HEK293T (cell line): Measurements from ENCODE around the gene BRI3BP.

Experiments
- CTCF ChIA-PET: fragments of 350-600 bp; formaldehyde crosslinking; extraction: SDS; loops from one replicate; lab custom pipeline; 2021; ENCODE audit warnings: antibody characterized with exemption, inconsistent platforms; lab: Yijun Ruan, JAX
- POLR2A ChIA-PET: fragments of 350-600 bp; formaldehyde crosslinking; extraction: SDS; loops from one replicate; lab custom pipeline; 2020; ENCODE audit warnings: antibody characterized with exemption, inconsistent platforms; lab: Yijun Ruan, JAX
- DNase-seq: peaks from one replicate; pipeline ENCODE4 v3.0.0; 2012; ENCODE audit warnings: mixed read lengths; ENCODE audit errors: extremely low spot score
- ARNT ChIP-seq: fragments of 450-650 bp; IDR thresholded peaks from 2 replicates; pipeline ENCODE4 v1.6.1; 2017; ENCODE audit warnings: mild to moderate bottlenecking
- BHLHE40 ChIP-seq: fragments of 450-650 bp; IDR thresholded peaks from 2 replicates; pipeline ENCODE4 v1.6.1; 2016; ENCODE audit warnings: mild to moderate bottlenecking, moderate library complexity, borderline replicate concordance
- CTBP1 ChIP-seq: fragments of 450-650 bp; IDR thresholded peaks from 2 replicates; pipeline ENCODE4 v1.6.1; 2016; ENCODE audit warnings: borderline replicate concordance
- ELF4 ChIP-seq: fragments of 450-650 bp; IDR thresholded peaks from 2 replicates; pipeline ENCODE4 v1.6.1; 2017; ENCODE audit warnings: antibody characterized with exemption
- FOXA1 ChIP-seq: fragments of 450-650 bp; IDR thresholded peaks from 2 replicates; pipeline ENCODE4 v1.6.1; 2016; ENCODE audit warnings: mild to moderate bottlenecking
- FOXK2 ChIP-seq: fragments of 450-650 bp; IDR thresholded peaks from 2 replicates; pipeline ENCODE4 v1.6.1; 2016; ENCODE audit warnings: mild to moderate bottlenecking
- FOXM1 ChIP-seq: fragments of 450-650 bp; IDR thresholded peaks from 2 replicates; pipeline ENCODE4 v1.6.1; 2017; ENCODE audit warnings: mild to moderate bottlenecking, borderline replicate concordance
- HDGF ChIP-seq: fragments of 450-650 bp; IDR thresholded peaks from 2 replicates; pipeline ENCODE4 v1.6.1; 2017; ENCODE audit warnings: antibody characterized with exemption, borderline replicate concordance
- L3MBTL2 ChIP-seq: fragments of 450-650 bp; conservative IDR thresholded peaks from 2 replicates; pipeline ENCODE4 v1.6.1; 2016; ENCODE audit warnings: mild to moderate bottlenecking
- LEF1 ChIP-seq: fragments of 450-650 bp; IDR thresholded peaks from 2 replicates; pipeline ENCODE4 v1.6.1; 2017; ENCODE audit warnings: mild to moderate bottlenecking, borderline replicate concordance
- NFRKB ChIP-seq: fragments of 450-650 bp; IDR thresholded peaks from 2 replicates; pipeline ENCODE4 v1.6.1; 2016; ENCODE audit warnings: mild to moderate bottlenecking, moderate library complexity
- SP1 ChIP-seq: fragments of 450-650 bp; IDR thresholded peaks from 2 replicates; pipeline ENCODE4 v1.6.1; 2017
- SUZ12 ChIP-seq: fragments of 450-650 bp; IDR thresholded peaks from 2 replicates; pipeline ENCODE4 v1.6.1; 2016; ENCODE audit warnings: mild to moderate bottlenecking
- TARDBP ChIP-seq: fragments of 450-650 bp; IDR thresholded peaks from 2 replicates; pipeline ENCODE4 v1.6.1; 2016
- ZNF384 ChIP-seq: fragments of 450-650 bp; IDR thresholded peaks from 2 replicates; pipeline ENCODE4 v1.6.1; 2016
- TF ChIP-seq, protein P1 (sequence below): fragments of 450-650 bp; IDR thresholded peaks from 2 replicates; pipeline ENCODE4 v1.6.1; 2016

The BRI3BP gene

DNA sequence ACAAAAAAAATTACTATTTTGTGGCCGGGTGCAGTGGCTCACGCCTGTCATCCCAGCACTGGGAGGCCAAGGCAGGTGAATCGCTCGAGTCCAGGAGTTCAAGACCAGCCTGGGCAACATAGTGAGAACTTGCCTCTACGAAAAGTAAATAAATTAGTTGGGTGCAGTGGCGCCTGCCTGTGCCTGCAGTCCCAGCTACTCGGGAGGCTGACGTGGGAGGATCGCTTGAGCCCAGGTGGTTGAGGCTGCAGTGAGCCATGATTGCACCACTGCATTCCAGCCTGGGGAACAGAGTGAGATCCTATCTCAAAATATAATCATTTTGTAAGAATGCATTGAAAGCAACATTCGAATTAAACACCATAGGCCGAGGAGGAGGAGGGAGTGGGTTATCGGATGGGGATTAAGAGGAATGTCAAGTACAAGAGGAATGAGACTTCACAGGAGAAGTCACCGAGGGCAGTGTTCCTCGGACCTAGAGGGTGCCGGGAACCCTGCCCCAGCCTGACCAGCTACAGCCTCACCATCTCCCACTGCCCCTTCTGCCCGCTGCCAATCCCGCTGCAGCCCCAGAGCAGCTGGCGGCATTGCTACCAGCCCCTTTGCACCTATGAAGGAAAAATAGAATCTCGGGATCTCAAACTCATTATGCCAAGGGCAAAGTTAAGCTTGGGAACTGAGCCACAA, 39.2 kb downstream of the BRI3BP start:
- ChIA-PET POLR2A (interaction anchor here (0.8 kb wide), 1 partner anchor 17 kb away, joined by 3 read pairs; no protein-coding TSS in a partner anchor), CTCF (no interaction called here)
- no peak for DNase-seq
- no peak for TF ChIP-seq FOXM1
- TF ChIP-seq L3MBTL2: no peak
- no peak for TF ChIP-seq FOXA1
- no peak for TF ChIP-seq TARDBP
- no peak for TF ChIP-seq ARNT
- no peak for TF ChIP-seq CTBP1
- TF ChIP-seq NFRKB: no peak

- no peak for TF ChIP-seq SUZ12
- TF ChIP-seq, protein P1, sequence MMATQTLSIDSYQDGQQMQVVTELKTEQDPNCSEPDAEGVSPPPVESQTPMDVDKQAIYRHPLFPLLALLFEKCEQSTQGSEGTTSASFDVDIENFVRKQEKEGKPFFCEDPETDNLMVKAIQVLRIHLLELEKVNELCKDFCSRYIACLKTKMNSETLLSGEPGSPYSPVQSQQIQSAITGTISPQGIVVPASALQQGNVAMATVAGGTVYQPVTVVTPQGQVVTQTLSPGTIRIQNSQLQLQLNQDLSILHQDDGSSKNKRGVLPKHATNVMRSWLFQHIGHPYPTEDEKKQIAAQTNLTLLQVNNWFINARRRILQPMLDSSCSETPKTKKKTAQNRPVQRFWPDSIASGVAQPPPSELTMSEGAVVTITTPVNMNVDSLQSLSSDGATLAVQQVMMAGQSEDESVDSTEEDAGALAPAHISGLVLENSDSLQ: no peak
- TF ChIP-seq BHLHE40: no peak
- TF ChIP-seq SP1: no peak
- TF ChIP-seq FOXM1: no peak
- no peak for TF ChIP-seq NFRKB
- no peak for TF ChIP-seq HDGF
- no peak for TF ChIP-seq CTBP1
- TF ChIP-seq TARDBP: no peak
- TF ChIP-seq ZNF384: no peak
- TF ChIP-seq LEF1: no peak
- no peak for TF ChIP-seq ELF4
- no peak for TF ChIP-seq FOXK2
- no peak for TF ChIP-seq FOXA1
- TF ChIP-seq ARNT: no peak
- no peak for TF ChIP-seq L3MBTL2
- CTCF ChIA-PET: no interaction called here
- no peak for DNase-seq
- POLR2A ChIA-PET: interaction anchor here (0.8 kb wide), 1 partner anchor 16 kb away, joined by 3 read pairs; no protein-coding TSS in a partner anchor
Measured at GRCh38 chr12:125033288-125033687, 39.8 kb downstream of the BRI3BP start.

GRCh38 chr12:125038976-125039625, 45.7 kb downstream of the BRI3BP start:
- ChIA-PET CTCF (no interaction called here), POLR2A (interaction anchor here (1.1 kb wide), 1 partner anchor 10 kb away, joined by 3 read pairs; no protein-coding TSS in a partner anchor)
- no peak for TF ChIP-seq L3MBTL2
- TF ChIP-seq SUZ12: no peak
- no peak for TF ChIP-seq FOXA1
- TF ChIP-seq ZNF384: no peak
- no peak for TF ChIP-seq FOXM1
- no peak for DNase-seq

DNA sequence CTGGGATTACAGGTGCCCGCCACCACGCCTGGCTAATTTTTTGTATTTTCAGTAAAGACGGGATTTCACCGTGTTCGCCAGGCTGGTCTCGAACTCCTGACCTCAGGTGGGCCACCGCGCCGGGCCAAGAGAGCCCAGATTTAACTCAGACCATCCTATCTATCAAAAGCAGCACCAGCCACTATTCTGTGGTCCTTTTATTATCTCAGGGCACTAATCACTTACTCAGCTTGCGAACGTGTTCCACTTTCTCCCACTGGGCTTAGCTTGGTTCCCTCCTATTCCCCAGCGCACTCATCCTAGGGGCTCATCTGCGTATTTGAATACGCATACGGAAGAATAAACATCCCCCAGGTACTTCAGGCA, 55.6 kb downstream of the BRI3BP start:
- DNase-seq: no peak
- ChIA-PET CTCF (interaction anchor here (0.6 to 0.8 kb wide), 2 partner anchors 50 to 184 kb away, joined by 3 read pairs; no protein-coding TSS in a partner anchor), POLR2A (interaction anchor here (0.7 to 2.8 kb wide), 9 partner anchors 11 to 132 kb away, joined by 3 to 18 read pairs (median 3); partner anchors contain the start of gene AACS)
- TF ChIP-seq CTBP1 (no peak), HDGF (no peak), ZNF384 (no peak), ARNT (no peak), FOXA1 (no peak), FOXM1 (no peak), ELF4 (no peak), TARDBP (no peak), SP1 (no peak)
- TF ChIP-seq, protein P1: no peak

DNA sequence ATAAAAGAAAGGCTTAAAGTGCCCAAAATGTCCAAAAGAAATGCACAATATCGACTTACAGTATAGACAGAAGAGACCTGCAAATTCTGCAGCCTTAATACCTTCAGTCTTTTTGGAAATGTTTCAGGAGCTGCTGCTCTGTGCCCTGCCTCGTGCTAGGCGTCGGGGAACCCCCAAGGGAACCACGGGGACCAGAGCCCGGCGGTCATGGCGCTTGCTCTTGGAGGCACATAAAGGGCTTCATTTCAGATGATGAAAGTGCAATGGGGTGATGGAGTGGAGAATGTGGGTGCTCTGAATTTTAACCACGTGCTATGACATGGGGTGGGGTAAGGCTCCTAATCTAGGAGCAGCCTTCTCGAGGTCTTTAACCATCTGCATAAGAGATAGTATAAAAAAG, 57.0 kb downstream of the BRI3BP start:
- TF ChIP-seq HDGF: no peak
- TF ChIP-seq ELF4: no peak
- no peak for TF ChIP-seq FOXK2
- no peak for TF ChIP-seq SP1
- no peak for TF ChIP-seq SUZ12
- POLR2A ChIA-PET: interaction anchor here (1.1 to 2.8 kb wide), 2 partner anchors 14 to 110 kb away, joined by 4 to 18 read pairs; partner anchors contain the start of gene AACS
- no peak for DNase-seq
- CTCF ChIA-PET: no interaction called here

DNA sequence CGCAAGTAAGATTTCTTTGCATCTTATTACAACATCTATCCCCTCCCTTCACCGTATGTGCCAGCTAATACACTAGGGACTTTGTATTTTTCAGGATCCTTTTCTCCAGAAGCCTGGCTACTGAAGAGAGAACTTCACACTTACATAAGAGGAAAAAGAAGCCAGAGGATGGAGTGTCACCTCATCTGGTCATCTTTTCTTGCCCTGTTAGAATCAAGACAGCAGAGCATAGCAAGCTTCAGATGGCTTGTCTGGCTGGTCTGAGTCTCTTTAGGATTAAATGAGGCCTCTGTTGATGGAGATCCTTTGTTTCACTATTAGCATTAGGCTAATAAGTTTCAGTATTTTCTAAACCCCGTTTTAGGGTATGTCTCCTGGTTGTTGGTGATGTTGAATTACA, 57.4 kb downstream of the BRI3BP start:
- TF ChIP-seq FOXM1: no peak
- TF ChIP-seq BHLHE40: no peak
- no peak for TF ChIP-seq FOXK2
- no peak for TF ChIP-seq FOXA1
- no peak for TF ChIP-seq TARDBP
- TF ChIP-seq CTBP1: no peak
- TF ChIP-seq, protein P1: no peak
- TF ChIP-seq HDGF: no peak
- no peak for DNase-seq
- CTCF ChIA-PET: no interaction called here
- POLR2A ChIA-PET: interaction anchor here (2.8 kb wide), 1 partner anchor 14 kb away, joined by 18 read pairs; the partner anchor contains the start of gene AACS
